NCI-H1694 (cell line): Measurements from ENCODE around the gene UAP1L1.

Experiments used
- DNase-seq: peaks from one replicate; lab custom pipeline; 2025; lab: John Stamatoyannopoulos, UW

Gene UAP1L1

DNA sequence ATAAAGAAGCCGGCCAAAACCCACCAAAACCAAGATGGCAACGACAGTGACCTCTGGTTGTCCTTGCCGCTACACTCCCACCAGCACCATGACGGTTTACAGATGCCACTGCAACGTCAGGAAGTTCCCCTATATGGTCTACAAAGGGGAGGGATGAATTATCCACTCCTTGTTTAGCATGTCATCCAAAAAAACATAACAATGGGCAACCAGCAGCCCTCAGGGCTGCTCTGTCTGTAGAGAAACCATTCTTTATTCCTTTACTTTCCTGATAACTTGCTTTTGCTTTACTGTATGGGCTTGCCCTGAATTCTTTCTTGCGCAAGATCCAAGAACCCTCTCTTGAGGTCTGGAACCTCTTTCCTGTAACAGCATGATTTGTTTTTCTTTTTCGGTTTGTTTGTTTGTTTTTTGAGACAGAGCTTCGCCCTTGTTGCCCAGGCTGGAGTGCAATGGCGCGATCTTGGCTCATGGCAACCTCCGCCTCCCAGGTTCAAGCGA lies 2.0 kb upstream of the UAP1L1 start:
- DNase-seq: no peak

- no peak for DNase-seq
Observed at GRCh38 chr9:137076636-137077009, 694 bp upstream of the UAP1L1 start.

- no peak for DNase-seq
Observed at GRCh38 chr9:137077758-137078693, 709 bp downstream of the UAP1L1 start.

- no peak for DNase-seq
Observed at GRCh38 chr9:137078701-137079400, 1.5 kb downstream of the UAP1L1 start.

- DNase-seq: no peak
Observed at GRCh38 chr9:137079401-137079787, 2.1 kb downstream of the UAP1L1 start.

DNA sequence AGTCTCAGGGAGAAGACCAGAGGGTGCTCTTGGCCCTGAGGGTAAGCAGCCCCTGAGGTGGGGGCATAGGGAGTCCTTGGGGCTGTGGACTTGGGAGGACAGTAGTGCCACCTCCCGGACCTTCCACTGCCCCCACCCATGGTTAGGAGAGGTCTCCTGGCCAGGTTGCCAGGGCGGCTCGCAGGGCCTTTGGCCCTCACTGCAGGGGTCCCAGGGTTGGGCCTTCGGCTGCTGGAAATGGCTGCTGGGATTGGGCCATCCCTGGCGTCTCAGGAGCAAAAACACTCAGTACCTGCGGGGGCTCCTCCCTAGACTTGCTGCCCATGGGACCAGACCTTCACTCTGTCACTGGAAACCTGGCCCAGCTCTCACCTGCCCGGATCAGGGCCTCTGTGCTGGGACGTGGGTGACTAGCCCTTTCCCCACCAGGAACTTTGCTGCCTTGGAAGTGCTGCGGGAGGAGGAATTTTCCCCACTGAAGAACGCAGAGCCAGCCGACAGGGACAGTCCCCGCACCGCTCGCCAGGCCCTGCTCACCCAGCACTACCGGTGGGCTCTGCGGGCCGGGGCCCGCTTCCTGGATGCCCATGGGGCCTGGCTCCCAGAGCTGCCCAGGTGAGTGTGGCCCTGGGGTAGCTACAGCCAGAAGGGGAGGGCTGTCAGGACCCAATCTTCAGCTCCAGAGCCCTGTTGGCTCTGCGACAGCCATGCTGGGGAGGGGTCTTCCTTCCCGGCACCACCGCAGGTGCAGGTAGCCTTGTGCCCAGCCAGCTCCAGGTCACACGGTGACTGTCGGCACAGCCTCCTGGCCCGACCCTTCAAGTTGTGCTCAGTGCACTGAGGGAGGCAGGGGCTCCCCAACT lies 3.2 kb downstream of the UAP1L1 start:
- DNase-seq: no peak

GRCh38 chr9:137082222-137082924 lies 5.1 kb downstream of the UAP1L1 start:
- DNase-seq: no peak

GRCh38 chr9:137082925-137083290 lies 5.6 kb downstream of the UAP1L1 start:
- DNase-seq: no peak

DNA sequence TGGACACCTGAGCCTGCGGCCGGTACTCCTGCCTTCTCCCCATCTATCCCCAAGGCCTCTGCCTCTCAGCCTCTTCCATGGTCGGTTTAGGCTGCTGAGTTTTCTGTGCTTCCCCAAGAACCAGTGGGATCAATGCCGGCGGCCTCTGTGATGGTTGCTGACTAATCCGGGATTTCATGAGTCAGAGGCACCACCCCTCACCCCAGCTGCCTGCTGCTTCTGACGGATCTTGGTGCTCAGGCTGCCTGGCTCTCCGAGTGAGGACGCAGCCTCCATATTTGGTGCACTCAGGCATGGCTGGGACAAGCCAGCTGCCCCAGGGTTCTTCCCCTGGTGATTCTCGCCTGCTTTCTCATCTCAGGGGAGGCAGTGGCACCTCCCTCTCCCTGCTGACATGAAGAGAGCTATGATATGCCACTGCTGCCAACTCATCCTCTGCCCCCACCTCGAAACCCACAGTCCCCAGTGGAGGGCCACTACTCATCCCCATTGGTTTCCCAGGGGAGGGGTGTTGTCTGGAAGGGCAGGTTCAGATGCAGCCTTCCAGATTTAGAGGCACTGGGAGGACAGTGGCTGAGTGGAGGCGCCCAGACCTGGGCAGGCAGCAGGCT lies 6.2 kb downstream of the UAP1L1 start:
- DNase-seq: no peak

DNA sequence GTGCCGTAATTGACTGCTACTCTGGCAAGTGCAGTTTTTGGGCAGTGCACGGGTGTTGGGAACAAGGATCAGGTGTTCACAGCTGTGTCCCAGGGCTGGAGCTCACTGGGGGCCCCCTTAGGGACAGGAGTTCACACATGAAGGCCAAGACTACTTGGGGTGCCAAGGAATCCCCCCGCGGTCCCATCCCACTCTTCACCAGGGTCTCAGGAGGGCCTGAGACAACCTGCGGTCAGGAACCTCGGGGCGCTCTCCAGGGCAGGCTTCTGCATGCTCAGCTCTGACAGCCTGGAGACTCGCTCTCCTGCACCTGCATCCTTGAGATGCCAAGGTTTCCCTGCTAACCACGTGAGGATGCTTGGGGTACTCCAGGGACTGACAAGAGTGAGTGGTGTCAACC lies 7.2 kb downstream of the UAP1L1 start:
- no peak for DNase-seq

GRCh38 chr9:137085920-137086530 lies 8.7 kb downstream of the UAP1L1 start:
- DNase-seq: no peak

DNA sequence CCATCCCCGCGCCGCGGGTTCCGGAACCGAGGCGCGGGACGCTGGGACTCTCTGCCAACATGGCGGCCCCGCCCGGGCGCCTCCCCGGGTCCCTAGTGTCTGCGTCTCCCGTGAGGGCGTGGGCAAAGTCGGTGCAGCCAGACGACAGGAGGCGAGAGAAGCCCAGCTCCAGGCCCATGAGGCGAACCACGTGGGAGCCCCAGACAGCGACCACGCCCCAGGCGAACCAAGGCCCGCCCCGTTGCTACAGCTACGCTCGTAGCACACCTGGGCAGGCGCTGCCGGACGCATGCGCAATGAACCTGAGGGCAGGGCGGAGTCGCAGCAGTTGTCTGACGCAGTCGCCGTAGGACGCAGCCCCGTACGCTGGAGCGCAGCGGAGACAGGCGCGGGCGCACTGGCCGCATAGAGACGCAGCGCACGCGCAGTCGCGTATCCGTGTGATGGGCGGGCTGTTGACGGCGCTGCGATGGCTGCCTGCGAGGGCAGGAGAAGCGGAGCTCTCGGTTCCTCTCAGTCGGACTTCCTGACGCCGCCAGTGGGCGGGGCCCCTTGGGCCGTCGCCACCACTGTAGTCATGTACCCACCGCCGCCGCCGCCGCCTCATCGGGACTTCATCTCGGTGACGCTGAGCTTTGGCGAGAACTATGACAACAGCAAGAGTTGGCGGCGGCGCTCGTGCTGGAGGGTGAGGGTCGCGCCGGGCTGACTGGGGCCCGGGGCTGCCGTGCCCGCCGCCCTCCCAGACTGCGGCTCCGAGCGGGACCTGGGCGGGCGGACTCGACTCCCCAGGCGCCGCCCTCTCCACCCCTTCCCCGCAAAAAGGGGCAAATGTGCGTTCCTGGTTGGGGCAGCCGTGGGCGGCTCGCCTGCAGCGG lies 9.5 kb downstream of the UAP1L1 start, which contains the start of gene MAN1B1:
Gene MAN1B1, plus strand, starts transcription at position 455 of the 878 bp plus-strand sequence. Its CDS starts 15 bp downstream, at position 470.
- peak; percentile 96 for DNase-seq

DNA sequence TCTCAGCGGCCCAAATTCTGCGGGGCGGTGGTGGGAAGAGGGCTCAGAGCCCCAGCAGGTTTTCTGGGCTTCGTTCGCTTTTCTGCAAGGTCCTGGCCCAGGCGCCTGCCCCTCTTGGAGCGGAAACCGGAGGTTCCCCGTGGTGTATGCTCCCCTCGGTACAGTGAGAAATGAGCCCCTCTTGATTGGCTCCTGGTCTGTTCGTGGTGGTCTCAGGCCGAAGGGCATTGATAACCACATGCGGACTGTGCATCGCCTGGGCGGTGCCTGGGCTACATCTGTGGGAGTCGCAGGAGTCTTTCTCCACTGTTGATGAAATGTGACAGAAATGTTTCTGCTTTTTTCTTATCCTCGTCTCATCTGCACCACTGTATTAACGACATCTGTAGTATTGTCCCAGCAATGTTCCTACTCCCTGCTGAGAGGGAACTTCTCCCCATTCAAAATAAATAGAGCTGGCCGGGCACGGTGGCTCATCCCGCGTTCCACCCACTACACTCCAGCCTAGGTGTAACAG lies 10.2 kb downstream of the UAP1L1 start:
- DNase-seq: no peak

DNA sequence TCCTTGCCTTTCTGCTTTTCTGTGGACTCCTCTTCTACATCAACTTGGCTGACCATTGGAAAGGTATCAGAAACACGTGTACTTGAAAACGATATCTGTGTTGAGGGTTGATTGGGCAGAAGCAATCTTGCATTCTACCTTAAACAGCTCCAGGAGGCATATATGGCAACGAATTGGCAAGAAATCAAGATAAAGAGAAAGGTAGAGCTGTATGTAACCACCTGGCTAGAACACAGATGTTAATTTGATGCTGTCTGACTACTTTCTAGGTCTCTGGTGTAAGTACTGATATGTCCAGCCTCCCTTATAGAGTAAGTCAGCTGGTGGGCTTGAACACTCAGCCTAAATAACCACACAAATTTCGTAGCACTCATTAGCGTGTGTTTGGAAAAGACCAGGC lies 10.8 kb downstream of the UAP1L1 start:
- DNase-seq: no peak

DNA sequence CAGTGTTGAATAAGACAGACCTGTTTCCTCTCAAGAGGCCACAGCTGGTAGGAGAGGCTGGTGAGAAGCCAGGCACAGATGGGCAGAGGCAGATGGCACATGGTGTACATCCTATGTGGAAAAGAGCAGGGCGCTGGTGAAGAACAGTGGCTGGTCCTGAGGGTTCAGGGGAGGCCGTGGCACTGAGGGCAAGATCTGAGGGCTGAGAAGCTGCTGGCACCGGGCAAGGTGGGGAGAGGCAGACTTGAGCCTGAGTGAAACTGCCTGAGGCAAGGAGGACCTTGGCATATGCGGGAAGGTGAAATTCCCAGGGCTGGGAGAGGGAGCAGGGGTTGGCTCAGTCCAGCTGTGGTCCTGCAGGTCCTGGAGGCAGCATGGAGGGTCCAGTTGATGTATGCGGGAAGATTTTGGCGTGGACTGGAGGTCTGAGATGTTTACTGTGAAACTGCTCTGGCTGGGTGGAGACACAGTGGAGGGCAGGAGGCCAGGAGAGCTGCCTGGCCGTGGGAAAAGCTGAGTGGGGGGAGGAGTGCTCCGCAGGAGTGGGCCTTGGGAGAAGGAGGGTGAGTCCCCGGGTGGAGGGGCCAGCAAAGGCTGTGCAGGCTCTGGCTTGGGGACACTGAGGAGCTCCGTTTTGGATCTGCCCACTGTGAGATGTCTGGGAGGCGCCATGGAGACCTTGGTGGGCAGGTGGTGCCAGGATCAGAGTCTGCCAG lies 12.1 kb downstream of the UAP1L1 start:
- DNase-seq: peak; percentile 19

- DNase-seq: no peak
Observed at GRCh38 chr9:137095664-137096517, 18.6 kb downstream of the UAP1L1 start.

GRCh38 chr9:137096785-137097546 lies 19.6 kb downstream of the UAP1L1 start:
- DNase-seq: no peak
